GM19351 (cell line): ENCODE data around the gene NHLRC4.

Experiments used
- ATAC-seq: cut with Tn5 transposase; IDR thresholded peaks from one replicate; pipeline ENCODE4 v1.9.1; 2021; ENCODE audit warnings: mild to moderate bottlenecking, moderate library complexity; ENCODE audit not compliant: unreplicated experiment

NHLRC4 gene

GRCh38 chr16:530111-530817 is 36.5 kb upstream of the NHLRC4 start:
- no peak for ATAC-seq

GRCh38 chr16:531494-532125 is 35.2 kb upstream of the NHLRC4 start:
- ATAC-seq, result no peak

- no peak for ATAC-seq
Measured at GRCh38 chr16:533391-534123, 33.2 kb upstream of the NHLRC4 start.

- no peak for ATAC-seq
Measured at GRCh38 chr16:534135-534534, 32.7 kb upstream of the NHLRC4 start.

- no peak for ATAC-seq
Measured at GRCh38 chr16:534856-535445, 31.9 kb upstream of the NHLRC4 start.

GRCh38 chr16:535446-536405 is 31.1 kb upstream of the NHLRC4 start:
- no peak for ATAC-seq

- no peak for ATAC-seq
Measured at GRCh38 chr16:536746-537145, 30.1 kb upstream of the NHLRC4 start.

- ATAC-seq, result no peak
Measured at GRCh38 chr16:537415-538335, 29.1 kb upstream of the NHLRC4 start.

GRCh38 chr16:539901-540530 is 26.8 kb upstream of the NHLRC4 start:
- no peak for ATAC-seq

GRCh38 chr16:540645-541340 is 26.0 kb upstream of the NHLRC4 start:
- no peak for ATAC-seq

GRCh38 chr16:543301-544164 is 23.3 kb upstream of the NHLRC4 start:
- no peak for ATAC-seq

GRCh38 chr16:544517-544916 is 22.3 kb upstream of the NHLRC4 start:
- no peak for ATAC-seq

- ATAC-seq, result no peak
Measured at GRCh38 chr16:546909-547770, 19.7 kb upstream of the NHLRC4 start.

- ATAC-seq, result no peak
Measured at GRCh38 chr16:548586-548985, 18.2 kb upstream of the NHLRC4 start.

GRCh38 chr16:549544-550263 is 17.1 kb upstream of the NHLRC4 start:
- no peak for ATAC-seq

- no peak for ATAC-seq
Measured at GRCh38 chr16:551210-551609, 15.6 kb upstream of the NHLRC4 start.
